ENCODE results near the gene RAB44. TPM values are rescaled to one million over a fixed set of nuclear protein-coding genes. Genes with fewer than 3 reads are reported as not detected.

Gene RAB44
- total and polyA plus RNA-seq, 8 donors, result 0.15 to 2.5 (median 0.23) TPM; not detected in 3

DNA sequence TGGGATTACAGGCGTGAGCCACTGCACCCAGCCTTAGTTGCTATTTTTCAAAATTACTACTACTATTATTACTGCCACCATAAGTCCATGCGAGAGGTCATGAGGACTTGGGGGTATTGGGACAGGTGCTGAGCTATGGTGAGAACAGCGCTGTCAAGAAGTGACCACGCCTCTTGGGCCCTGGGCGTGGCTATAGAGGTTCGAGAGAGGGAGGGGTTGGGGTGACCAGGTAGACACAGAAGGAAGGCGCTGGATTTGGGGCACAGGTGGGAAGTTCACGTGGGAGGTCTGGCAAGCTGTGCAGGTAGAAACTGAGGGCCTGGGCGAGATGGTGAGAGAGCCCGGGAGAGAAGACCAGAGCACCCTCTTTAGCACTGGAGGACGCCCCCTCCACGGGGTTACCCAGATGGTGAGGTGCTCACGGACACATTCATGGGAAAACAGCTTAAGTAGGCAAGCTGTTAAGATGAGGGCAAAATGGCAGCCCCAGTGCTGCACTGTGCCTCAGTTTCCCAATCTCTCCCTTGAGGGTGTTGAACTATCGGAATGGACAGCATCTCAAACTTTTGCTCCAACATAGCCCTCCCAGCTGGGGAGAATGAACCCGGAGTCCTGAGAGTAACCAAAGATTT is 61.0 kb downstream of the RAB44 start:
- H3K4me3 ChIP-seq, result no peak overlapping the region
- 47 to 63% (median 48%) methylated on average over 15 of the region's 15 CpGs for WGBS, 5 donors
- intact Hi-C loops (cut with DNase I; ENCODE audit: low total_unique reads), result loop anchor here (10.0 kb wide), 1 partner anchor 134 kb away; no protein-coding TSS in a partner anchor
- H3K9me3 ChIP-seq, result no peaks in the 10 kb centered on the region
- peak in 1 of 2 donors; percentile 41 for DNase-seq
- H3K27ac ChIP-seq, result no peak overlapping the region
- TF ChIP-seq, protein P1, sequence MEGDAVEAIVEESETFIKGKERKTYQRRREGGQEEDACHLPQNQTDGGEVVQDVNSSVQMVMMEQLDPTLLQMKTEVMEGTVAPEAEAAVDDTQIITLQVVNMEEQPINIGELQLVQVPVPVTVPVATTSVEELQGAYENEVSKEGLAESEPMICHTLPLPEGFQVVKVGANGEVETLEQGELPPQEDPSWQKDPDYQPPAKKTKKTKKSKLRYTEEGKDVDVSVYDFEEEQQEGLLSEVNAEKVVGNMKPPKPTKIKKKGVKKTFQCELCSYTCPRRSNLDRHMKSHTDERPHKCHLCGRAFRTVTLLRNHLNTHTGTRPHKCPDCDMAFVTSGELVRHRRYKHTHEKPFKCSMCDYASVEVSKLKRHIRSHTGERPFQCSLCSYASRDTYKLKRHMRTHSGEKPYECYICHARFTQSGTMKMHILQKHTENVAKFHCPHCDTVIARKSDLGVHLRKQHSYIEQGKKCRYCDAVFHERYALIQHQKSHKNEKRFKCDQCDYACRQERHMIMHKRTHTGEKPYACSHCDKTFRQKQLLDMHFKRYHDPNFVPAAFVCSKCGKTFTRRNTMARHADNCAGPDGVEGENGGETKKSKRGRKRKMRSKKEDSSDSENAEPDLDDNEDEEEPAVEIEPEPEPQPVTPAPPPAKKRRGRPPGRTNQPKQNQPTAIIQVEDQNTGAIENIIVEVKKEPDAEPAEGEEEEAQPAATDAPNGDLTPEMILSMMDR (IDR thresholded peaks at IDR 0.05), result no peak
- TF ChIP-seq EP300 (IDR thresholded peaks at IDR 0.05) (no peak), POLR2A (IDR thresholded peaks at IDR 0.05) (no peak), POLR2AphosphoS5 (IDR thresholded peaks at IDR 0.05) (no peak)
- peaks cover 0 to 43% (median 25%) of the 10 kb centered on the region in 4 donors for H3K4me1 ChIP-seq
- H3K36me3 ChIP-seq, result no peaks in the 10 kb centered on the region
- no peaks in the 10 kb centered on the region for H3K27me3 ChIP-seq

DNA sequence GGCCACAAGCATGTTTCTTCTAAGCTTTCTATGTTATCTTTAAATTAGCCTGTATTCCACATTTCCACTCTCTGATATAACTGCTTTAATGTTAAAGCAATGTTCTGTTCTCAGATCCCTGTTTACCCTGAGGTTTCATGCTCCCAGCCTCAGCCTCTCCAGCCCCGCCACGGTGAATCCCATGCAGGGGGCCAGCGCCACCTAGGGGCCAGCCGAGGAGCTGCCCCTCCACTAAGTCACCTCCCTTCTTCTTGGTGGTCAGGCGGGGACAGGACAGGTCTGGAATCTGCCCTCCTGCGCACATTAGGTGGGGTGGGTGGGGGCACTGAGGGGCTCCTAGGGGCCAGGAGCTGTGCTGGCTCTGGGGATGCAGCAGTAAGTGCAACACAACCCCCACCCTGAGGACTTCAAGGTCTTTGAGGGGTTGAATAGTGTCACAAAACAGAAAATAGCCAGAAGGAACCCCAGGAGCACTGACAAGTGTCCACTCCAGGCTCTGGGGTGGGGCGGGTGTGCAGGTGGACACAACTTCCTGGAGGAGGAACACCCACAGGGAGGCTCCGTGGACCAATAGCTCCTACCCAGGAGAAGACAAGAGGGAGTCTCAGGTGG is 61.6 kb downstream of the RAB44 start:
- Histone ChIP-seq H3K4me1 (peaks cover 0 to 41% (median 25%) of the 10 kb centered on the region in 4 donors), H3K9me3 (no peaks in the 10 kb centered on the region), H3K27me3 (no peaks in the 10 kb centered on the region), H3K4me3 (no peak overlapping the region), H3K36me3 (no peaks in the 10 kb centered on the region), H3K27ac (no peak overlapping the region)
- TF ChIP-seq EP300 (IDR thresholded peaks at IDR 0.05) (no peak), POLR2AphosphoS5 (IDR thresholded peaks at IDR 0.05) (peak in 1 of 3 donors; percentile 81)
- TF ChIP-seq, protein P1 (IDR thresholded peaks at IDR 0.05), result peak in 5 of 7 experiments; percentile 87 to 99 (median 98)
- intact Hi-C loops (cut with DNase I; ENCODE audit: low total_unique reads), result loop anchor here (10.0 kb wide), 1 partner anchor 134 kb away; no protein-coding TSS in a partner anchor
- WGBS, 5 donors, result 6 to 11% (median 9%) methylated on average over 5 to 8 of the region's 8 CpGs
- DNase-seq, result peak; percentile 88 to 94

DNA sequence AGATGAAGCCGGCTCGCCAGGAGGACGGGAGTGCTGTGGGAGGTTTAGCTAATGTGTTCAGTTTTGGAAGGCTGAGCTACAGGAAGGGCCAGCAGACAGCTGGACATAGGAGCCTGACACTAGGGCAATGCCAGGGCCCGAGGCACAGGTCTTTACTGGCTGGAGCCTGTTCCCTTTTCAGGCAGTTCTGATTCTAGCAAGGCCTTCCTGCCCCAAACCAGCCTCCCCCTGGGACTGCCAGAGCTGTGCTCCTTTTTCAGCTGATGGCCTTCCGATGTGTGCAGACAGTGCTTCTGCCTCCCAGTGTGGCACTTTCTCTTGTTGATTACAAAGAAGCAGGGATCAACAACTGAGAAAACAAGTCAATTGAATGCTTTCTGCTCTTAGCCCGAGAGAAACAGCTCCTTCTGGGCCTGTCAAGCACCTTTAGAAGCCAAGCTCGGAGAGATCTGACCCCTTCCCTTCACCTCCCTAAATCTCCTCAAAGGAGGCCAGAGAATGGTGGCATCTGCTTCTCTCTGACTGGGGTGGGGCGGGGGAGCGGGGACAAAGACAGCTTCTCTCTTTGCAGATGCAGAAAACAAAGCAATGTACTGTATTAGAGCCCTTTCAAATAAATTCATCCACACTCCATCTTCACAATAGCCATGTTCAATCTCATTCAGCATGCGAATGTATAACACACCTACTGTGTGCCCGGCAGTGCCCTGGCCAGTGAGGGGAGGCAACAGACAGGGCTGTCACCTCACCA is 63.2 kb downstream of the RAB44 start:
- WGBS, 5 donors, result 78 to 88% (median 86%) methylated on average over 10 to 11 of the region's 11 CpGs
- TF ChIP-seq EP300 (IDR thresholded peaks at IDR 0.05), result no peak
- TF ChIP-seq POLR2AphosphoS5 (IDR thresholded peaks at IDR 0.05), result no peak
- TF ChIP-seq, protein P1 (IDR thresholded peaks at IDR 0.05), result no peak
- TF ChIP-seq POLR2A (IDR thresholded peaks at IDR 0.05), result no peak
- DNase-seq, result no peak
- H3K27me3 ChIP-seq, result no peaks in the 10 kb centered on the region
- H3K27ac ChIP-seq, result no peak overlapping the region
- intact Hi-C loops (cut with DNase I; ENCODE audit: low total_unique reads), result loop anchor here (10.0 kb wide), 1 partner anchor 254 kb away; no protein-coding TSS in a partner anchor
- no peaks in the 10 kb centered on the region for H3K36me3 ChIP-seq
- H3K4me3 ChIP-seq, result no peak overlapping the region
- no peaks in the 10 kb centered on the region for H3K9me3 ChIP-seq
- peaks cover 0 to 38% (median 24%) of the 10 kb centered on the region in 4 donors for H3K4me1 ChIP-seq

DNA sequence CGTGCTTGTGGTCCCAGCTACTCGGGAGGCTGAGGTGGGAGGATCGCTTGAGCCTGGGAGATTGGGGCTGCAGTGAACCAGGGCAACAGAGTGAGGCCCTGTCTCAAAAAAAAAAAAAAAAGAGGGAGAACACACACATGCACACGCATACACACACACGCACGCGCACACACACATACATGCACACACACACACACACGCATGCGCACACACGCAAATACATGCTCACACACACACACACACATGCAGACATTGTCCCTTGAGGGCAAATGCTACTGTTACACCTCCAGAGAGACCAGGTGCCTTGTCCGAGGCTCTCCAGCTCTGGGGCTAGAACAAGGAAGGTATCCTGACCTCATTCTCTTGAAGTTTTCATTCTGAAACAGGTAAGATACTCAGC is 64.5 kb downstream of the RAB44 start:
- H3K9me3 ChIP-seq, result no peaks in the 10 kb centered on the region
- intact Hi-C loops (cut with DNase I; ENCODE audit: low total_unique reads), result loop anchor here (10.0 kb wide), 1 partner anchor 253 kb away; no protein-coding TSS in a partner anchor

More for the DNA sequence above, 64.5 kb downstream of the RAB44 start:
- H3K27me3 ChIP-seq, result no peaks in the 10 kb centered on the region
- H3K36me3 ChIP-seq, result no peaks in the 10 kb centered on the region
- no peak for DNase-seq
- TF ChIP-seq POLR2A (IDR thresholded peaks at IDR 0.05) (no peak), EP300 (IDR thresholded peaks at IDR 0.05) (no peak), POLR2AphosphoS5 (IDR thresholded peaks at IDR 0.05) (no peak)
- TF ChIP-seq, protein P1 (IDR thresholded peaks at IDR 0.05), result no peak
- H3K4me1 ChIP-seq, result peaks cover 0 to 33% (median 21%) of the 10 kb centered on the region in 4 donors
- WGBS, 5 donors, result 92 to 96% (median 95%) methylated on average over 11 of the region's 11 CpGs
- H3K27ac ChIP-seq, result no peak overlapping the region
- no peak overlapping the region for H3K4me3 ChIP-seq

All from stomach (tissue), 9 donors.